Adrenal gland (tissue), 12 donors: ENCODE measurements around the gene PHC2. TPM values are rescaled to one million over a fixed set of nuclear protein-coding genes. Genes with fewer than 3 reads are reported as not detected.

Experiments used
- DNase-seq, 7 donors: peaks; one replicate each; pipeline ENCODE4 v3.0.0-alpha.2; 2019 to 2020
- H3K27ac ChIP-seq, 5 donors: fragments of 200-600 bp; sonication (generic) in 4 of 5; 1 replicate in 3 of 5; 2 replicates in 2 of 5; pipeline versions ENCODE4 v1.5.1 to v1.8.0; 2016 to 2020; ENCODE audit warnings: mild to moderate bottlenecking in 1 of 5
- H3K27me3 ChIP-seq: fragments of 200-600 bp; 2 replicates; pipeline ENCODE4 v1.8.0; 2021
- H3K36me3 ChIP-seq, 2 donors: fragments of 200-600 bp; replicated peaks in 1 of 2; 1 replicate in 1 of 2; 2 replicates in 1 of 2; pipeline versions ENCODE4 v1.5.1 to v1.8.0; 2018 to 2022
- H3K4me1 ChIP-seq, 2 donors: fragments of 200-600 bp; replicated peaks in 1 of 2; 1 replicate in 1 of 2; 2 replicates in 1 of 2; pipeline versions ENCODE4 v1.5.1 to v1.8.0; 2018 to 2021
- H3K4me3 ChIP-seq, 4 donors: fragments of 200-600 bp; sonication (generic) in 3 of 4; one replicate each; pipeline ENCODE4 v1.5.1; 2016 to 2018
- H3K9me3 ChIP-seq, 3 donors: fragments of 200-600 bp; sonication (generic) in 1 of 3; replicated peaks in 1 of 3; 1 replicate in 2 of 3; 2 replicates in 1 of 3; pipeline versions ENCODE4 v1.5.1 to v1.8.0; 2016 to 2021
- CTCF ChIP-seq, 6 experiments: fragments of 450-650 bp in 4 of 6; fragments of 200-600 bp in 2 of 6; sonication (generic) in 1 of 6; IDR thresholded peaks; 1 replicate in 5 of 6; 2 replicates in 1 of 6; pipeline versions ENCODE4 v1.5.1 to v1.8.0; 2016 to 2021; ENCODE audit warnings: antibody characterized with exemption in 6 of 6, mild to moderate bottlenecking in 2 of 6, moderate library complexity in 1 of 6
- POLR2A ChIP-seq, 2 donors: fragments of 450-650 bp; IDR thresholded peaks; one replicate each; pipeline ENCODE4 v1.6.1; 2017; ENCODE audit warnings: antibody characterized with exemption in 2 of 2, mild to moderate bottlenecking in 2 of 2, moderate library complexity in 1 of 2
- WGBS, 4 donors: extraction: QIAGEN DNeasy Blood & Tissue Kit in 2 of 4; methylation state at CpG; one replicate each; pipeline versions ENCODE4 v1.1.5 to v1.1.7; 2013 to 2017; 5-methylcytosine and 5-hydroxymethylcytosine counted together
- intact Hi-C, 2 donors: fragments of 100-400 bp; cut with DNase I; formaldehyde crosslinking; loops; one replicate each; pipeline versions ENCODE4 v1.14.1 to v1.15.0; 2022 to 2023
- polyA plus RNA-seq, 3 donors: library from polyadenylated mRNA; stranded (reverse); fragments of 200-250 nt in 2 of 3; fragments of 350-450 nt in 1 of 3; fragmentation: Illumina TruSeq in 1 of 3; extraction: RNeasy Lipid Tissue Mini Kit (QIAGEN cat#74804) in 1 of 3; gene quantifications; one replicate each; pipeline ENCODE4 v1.2.3, GENCODE V29; 2013 to 2014
- total RNA-seq, 9 donors: library from RNA; depleted of rRNA in 4 of 9; stranded (reverse); fragments of >200 nt in 4 of 9; fragments of 120-200 nt in 1 of 9; fragmentation: NEBNext Ultra II Directional in 1 of 9; extraction: Animal tissue kit (Norgen Biotek cat#: 25700) in 1 of 9; gene quantifications; one replicate each; pipeline versions ENCODE4 v1.1.0 to v1.2.4, GENCODE V29; 2013 to 2023
- donor health status: healthy with polysubstance abuse.
- donor health status: Bipolar disorder and iron deficiency.
- donor health status: DM: yes; HTN: yes; CAD: no.
- donor health status: DM: no; HTN: no; CAD: no.
- donor health status: DM: no; HTN: no; CAD: no.
- donor health status: DM: yes; HTN: yes; CAD: no.

The PHC2 gene
- total and polyA plus RNA-seq, 12 donors: 24.9 to 164 (median 112) TPM

- Histone ChIP-seq H3K36me3 (peaks cover 0 to 30% of the 10 kb centered on the region in 2 donors), H3K9me3 (no peaks in the 10 kb centered on the region), H3K27ac (no peak overlapping the region), H3K4me3 (no peak overlapping the region), H3K27me3 (no peaks in the 10 kb centered on the region), H3K4me1 (no peaks in the 10 kb centered on the region)
- intact Hi-C loops: no loop called here
- DNase-seq: no peak
- WGBS, 4 donors: 77 to 82% (median 80%) methylated on average over 8 to 12 of the region's 12 CpGs
- TF ChIP-seq CTCF (IDR thresholded peaks at IDR 0.05): no peak
- no peak for TF ChIP-seq POLR2A (IDR thresholded peaks at IDR 0.05)
Observed at GRCh38 chr1:33319949-33320618, 110.8 kb downstream of the PHC2 start.

GRCh38 chr1:33319186-33319948, 111.5 kb downstream of the PHC2 start:
- H3K4me1 ChIP-seq: no peaks in the 10 kb centered on the region
- H3K27me3 ChIP-seq: no peaks in the 10 kb centered on the region
- no peaks in the 10 kb centered on the region for H3K9me3 ChIP-seq
- no peak overlapping the region for H3K27ac ChIP-seq
- WGBS, 4 donors: 86 to 97% (median 91%) methylated on average over 5 to 9 of the region's 9 CpGs
- intact Hi-C loops: no loop called here
- DNase-seq: no peak
- H3K4me3 ChIP-seq: no peak overlapping the region
- TF ChIP-seq CTCF (IDR thresholded peaks at IDR 0.05) (no peak), POLR2A (IDR thresholded peaks at IDR 0.05) (no peak)
- H3K36me3 ChIP-seq: peaks cover 0 to 23% of the 10 kb centered on the region in 2 donors

- intact Hi-C loops: no loop called here
- H3K4me1 ChIP-seq: no peaks in the 10 kb centered on the region
- H3K27ac ChIP-seq: no peak overlapping the region
- TF ChIP-seq POLR2A (IDR thresholded peaks at IDR 0.05): no peak
- TF ChIP-seq CTCF (IDR thresholded peaks at IDR 0.05): no peak
- H3K4me3 ChIP-seq: no peak overlapping the region
- H3K27me3 ChIP-seq: no peaks in the 10 kb centered on the region
- 67 to 81% (median 69%) methylated on average over 6 of the region's 6 CpGs for WGBS, 4 donors
- no peak for DNase-seq
- peaks cover 0 to 9% of the 10 kb centered on the region in 2 donors for H3K36me3 ChIP-seq
- H3K9me3 ChIP-seq: no peaks in the 10 kb centered on the region
Observed at GRCh38 chr1:33317946-33318345, 112.9 kb downstream of the PHC2 start.

GRCh38 chr1:33317354-33317753, 113.5 kb downstream of the PHC2 start:
- Histone ChIP-seq H3K27ac (no peak overlapping the region), H3K9me3 (no peaks in the 10 kb centered on the region), H3K4me1 (no peaks in the 10 kb centered on the region), H3K27me3 (no peaks in the 10 kb centered on the region), H3K36me3 (peaks cover 0 to 6% of the 10 kb centered on the region in 2 donors), H3K4me3 (no peak overlapping the region)
- no peak for TF ChIP-seq POLR2A (IDR thresholded peaks at IDR 0.05)
- WGBS, 4 donors: 52 to 73% (median 67%) methylated on average over 1 of the region's 1 CpG
- intact Hi-C loops: no loop called here
- DNase-seq: no peak
